OCI-LY1 (cell line): Measurements from ENCODE around the gene FERMT1.

Experiments used
- EZH2 ChIP-seq: fragments of 200-600 bp; sonication (generic), shearing (Covaris generic); IDR thresholded peaks from 2 replicates; pipeline ENCODE4 v1.8.0; 2017; ENCODE audit warnings: borderline replicate concordance, mixed run types, mild to moderate bottlenecking, antibody characterized with exemption, low read length, moderate library complexity, mixed read lengths
- TF ChIP-seq, protein P1 (sequence below): fragments of 200-600 bp; sonication (generic), shearing (Covaris generic); IDR thresholded peaks from 2 replicates; pipeline ENCODE4 v1.5.1; 2017; ENCODE audit warnings: mild to moderate bottlenecking, antibody characterized with exemption, low read length, moderate library complexity, mixed read lengths

GRCh38 chr20:6048391-6048790 is 74.4 kb downstream of the FERMT1 start:
- TF ChIP-seq, protein P1, sequence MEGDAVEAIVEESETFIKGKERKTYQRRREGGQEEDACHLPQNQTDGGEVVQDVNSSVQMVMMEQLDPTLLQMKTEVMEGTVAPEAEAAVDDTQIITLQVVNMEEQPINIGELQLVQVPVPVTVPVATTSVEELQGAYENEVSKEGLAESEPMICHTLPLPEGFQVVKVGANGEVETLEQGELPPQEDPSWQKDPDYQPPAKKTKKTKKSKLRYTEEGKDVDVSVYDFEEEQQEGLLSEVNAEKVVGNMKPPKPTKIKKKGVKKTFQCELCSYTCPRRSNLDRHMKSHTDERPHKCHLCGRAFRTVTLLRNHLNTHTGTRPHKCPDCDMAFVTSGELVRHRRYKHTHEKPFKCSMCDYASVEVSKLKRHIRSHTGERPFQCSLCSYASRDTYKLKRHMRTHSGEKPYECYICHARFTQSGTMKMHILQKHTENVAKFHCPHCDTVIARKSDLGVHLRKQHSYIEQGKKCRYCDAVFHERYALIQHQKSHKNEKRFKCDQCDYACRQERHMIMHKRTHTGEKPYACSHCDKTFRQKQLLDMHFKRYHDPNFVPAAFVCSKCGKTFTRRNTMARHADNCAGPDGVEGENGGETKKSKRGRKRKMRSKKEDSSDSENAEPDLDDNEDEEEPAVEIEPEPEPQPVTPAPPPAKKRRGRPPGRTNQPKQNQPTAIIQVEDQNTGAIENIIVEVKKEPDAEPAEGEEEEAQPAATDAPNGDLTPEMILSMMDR, result no peak
- TF ChIP-seq EZH2, result no peak
